H1 (cell line): ENCODE measurements around the gene MBOAT2. TPM values are rescaled to one million over a fixed set of nuclear protein-coding genes. Genes with fewer than 3 reads are reported as not detected.

Experiments
- CTCF ChIA-PET: fragments of 300-600 bp; sonication (Branson Sonifier 250); formaldehyde crosslinking; loops from one replicate; lab custom pipeline; 2021; ENCODE audit not compliant: partially characterized antibody; lab: Charles Lee
- POLR2A ChIA-PET: fragments of 300-600 bp; sonication (Branson Sonifier 250); formaldehyde crosslinking; loops from one replicate; lab custom pipeline; 2021; ENCODE audit warnings: inconsistent platforms; ENCODE audit not compliant: partially characterized antibody; lab: Charles Lee
- DNase-seq, 2 experiments: peaks; one replicate each; pipeline versions ENCODE4 v3.0.0 to v3.0.0-alpha.2; 2010 to 2022; ENCODE audit warnings: low spot score in 2 of 2, low read depth in 1 of 2, mixed read lengths in 1 of 2
- FAIRE-seq: peaks from 2 replicates; lab custom pipeline; 2011; peaks lifted over from hg19 to GRCh38; lab: Jason Lieb, UNC
- H2AFZ ChIP-seq: 2 replicates; pipeline ENCODE4 v1.8.1; 2012; ENCODE audit warnings: low read length, inconsistent platforms
- H2AK5ac ChIP-seq: 2 replicates; pipeline ENCODE4 v1.6.1; 2013; ENCODE audit warnings: low read depth, low read length
- H2BK120ac ChIP-seq: replicated peaks from 2 replicates; pipeline ENCODE3; 2013; ENCODE audit warnings: low read depth, low read length, inconsistent platforms
- H2BK12ac ChIP-seq: 2 replicates; pipeline ENCODE4 v1.6.1; 2013; ENCODE audit warnings: low read depth, low read length
- H2BK15ac ChIP-seq: 2 replicates; pipeline ENCODE4 v1.6.1; 2013; ENCODE audit warnings: low read length
- H2BK20ac ChIP-seq: 2 replicates; pipeline ENCODE4 v1.6.1; 2013; ENCODE audit warnings: low read length
- H2BK5ac ChIP-seq: 2 replicates; pipeline ENCODE4 v1.6.1; 2013; ENCODE audit warnings: low read depth, low read length
- H3K14ac ChIP-seq: 2 replicates; pipeline ENCODE4 v1.6.1; 2013; ENCODE audit warnings: inconsistent platforms; ENCODE audit not compliant: insufficient read length
- H3K18ac ChIP-seq: 2 replicates; pipeline ENCODE4 v1.6.1; 2013; ENCODE audit warnings: low read length; ENCODE audit errors: extremely low read depth
- H3K23ac ChIP-seq: 2 replicates; pipeline ENCODE4 v1.6.1; 2013; ENCODE audit warnings: inconsistent platforms; ENCODE audit not compliant: insufficient read length
- H3K23me2 ChIP-seq: 2 replicates; pipeline ENCODE4 v1.6.1; 2013; ENCODE audit warnings: low read depth, low read length
- H3K27ac ChIP-seq: 2 replicates; pipeline ENCODE4 v1.6.1; 2011; ENCODE audit warnings: low read depth, low read length, inconsistent platforms
- H3K27me3 ChIP-seq, 4 experiments: replicated peaks in 1 of 4; 1 replicate in 1 of 4; 2 replicates in 3 of 4; pipeline versions ENCODE4 v1.6.1 to v1.8.1; 2011 to 2013; ENCODE audit warnings: low read length in 3 of 4, mild to moderate bottlenecking in 3 of 4, inconsistent platforms in 2 of 4, mixed read lengths in 2 of 4, moderate library complexity in 1 of 4; ENCODE audit not compliant: control insufficient read depth in 3 of 4, insufficient read depth in 3 of 4; ENCODE audit errors: extremely low read depth in 1 of 4
- H3K36me3 ChIP-seq, 4 experiments: 2 replicates each; pipeline versions ENCODE4 v1.6.1 to v1.8.1; 2011 to 2013; ENCODE audit warnings: mild to moderate bottlenecking in 4 of 4, low read length in 3 of 4, moderate library complexity in 2 of 4, control low read depth in 1 of 4, inconsistent platforms in 1 of 4; ENCODE audit not compliant: insufficient read depth in 4 of 4, control insufficient read depth in 2 of 4
- H3K4ac ChIP-seq: replicated peaks from 2 replicates; pipeline ENCODE3; 2013; ENCODE audit warnings: low read length, low read depth, mixed read lengths, inconsistent platforms; ENCODE audit not compliant: insufficient read length
- H3K4me1 ChIP-seq, 4 experiments: replicated peaks in 1 of 4; 1 replicate in 1 of 4; 2 replicates in 3 of 4; pipeline versions ENCODE4 v1.6.1 to v1.8.1; 2011 to 2013; ENCODE audit warnings: low read length in 3 of 4, inconsistent platforms in 2 of 4, mixed read lengths in 1 of 4; ENCODE audit not compliant: insufficient read depth in 4 of 4, control insufficient read depth in 3 of 4
- H3K4me2 ChIP-seq, 2 experiments: 2 replicates each; pipeline versions ENCODE4 v1.6.1 to v1.8.1; 2011 to 2013; ENCODE audit warnings: low read depth in 2 of 2, low read length in 2 of 2, control low read depth in 1 of 2, inconsistent platforms in 1 of 2, mild to moderate bottlenecking in 1 of 2; ENCODE audit not compliant: insufficient read depth in 1 of 2
- H3K4me3 ChIP-seq, 4 experiments: fragments of 200-600, 300-600 bp in 1 of 4; sonication (generic), shearing (Covaris generic), sonication (Bioruptor Twin) in 1 of 4; 2 replicates each; pipeline versions ENCODE4 v1.5.1 to v1.8.1; 2011 to 2016; ENCODE audit warnings: low read length in 4 of 4, low read depth in 3 of 4, control low read depth in 2 of 4, inconsistent platforms in 2 of 4, mild to moderate bottlenecking in 2 of 4, mixed read lengths in 1 of 4, moderate library complexity in 1 of 4; ENCODE audit not compliant: insufficient read depth in 2 of 4; ENCODE audit errors: extremely low read depth in 1 of 4
- H3K56ac ChIP-seq: replicated peaks from 2 replicates; pipeline ENCODE3; 2013; ENCODE audit warnings: low read depth, mild to moderate bottlenecking, mixed read lengths, low read length, inconsistent platforms; ENCODE audit not compliant: insufficient read length
- H3K79me1 ChIP-seq: 2 replicates; pipeline ENCODE4 v1.6.1; 2013; ENCODE audit warnings: low read depth, low read length, control low read depth
- H3K79me2 ChIP-seq, 2 experiments: 2 replicates each; pipeline versions ENCODE4 v1.6.1 to v1.8.1; 2012 to 2013; ENCODE audit warnings: low read length in 2 of 2, mild to moderate bottlenecking in 2 of 2, inconsistent platforms in 1 of 2; ENCODE audit not compliant: insufficient read depth in 2 of 2, control insufficient read depth in 1 of 2
- H3K9ac ChIP-seq, 4 experiments: replicated peaks in 1 of 4; 1 replicate in 1 of 4; 2 replicates in 3 of 4; pipeline versions ENCODE4 v1.6.1 to v1.8.1; 2011 to 2013; ENCODE audit warnings: low read depth in 3 of 4, low read length in 3 of 4, control low read depth in 2 of 4, mild to moderate bottlenecking in 2 of 4, moderate library complexity in 2 of 4, inconsistent platforms in 1 of 4; ENCODE audit errors: extremely low read depth in 1 of 4
- H3K9me3 ChIP-seq, 2 experiments: 2 replicates each; pipeline versions ENCODE4 v1.6.1 to v1.8.1; 2012 to 2013; ENCODE audit warnings: mild to moderate bottlenecking in 2 of 2, moderate library complexity in 2 of 2, control low read depth in 1 of 2, inconsistent platforms in 1 of 2, low read depth in 1 of 2, low read length in 1 of 2, mixed read lengths in 1 of 2; ENCODE audit not compliant: insufficient read depth in 2 of 2
- H4K20me1 ChIP-seq, 2 experiments: replicated peaks in 1 of 2; 2 replicates each; pipeline versions ENCODE3 to v1.8.1; 2011 to 2013; ENCODE audit warnings: inconsistent platforms in 2 of 2, low read length in 2 of 2, mild to moderate bottlenecking in 1 of 2; ENCODE audit not compliant: insufficient read depth in 2 of 2, control insufficient read depth in 1 of 2
- H4K5ac ChIP-seq: 2 replicates; pipeline ENCODE4 v1.6.1; 2013; ENCODE audit warnings: low read length, low read depth, mixed read lengths, inconsistent platforms; ENCODE audit not compliant: insufficient read length
- H4K8ac ChIP-seq: 2 replicates; pipeline ENCODE4 v1.8.0; 2013; ENCODE audit warnings: mild to moderate bottlenecking, moderate library complexity, low read length, inconsistent platforms; ENCODE audit not compliant: insufficient read depth; ENCODE audit errors: extremely low read depth
- H4K91ac ChIP-seq: replicated peaks from 2 replicates; pipeline ENCODE3; 2013; ENCODE audit warnings: low read length, mixed read lengths, inconsistent platforms; ENCODE audit not compliant: insufficient read length
- BACH1 ChIP-seq: IDR thresholded peaks from 2 replicates; pipeline ENCODE4 v1.6.1; 2012; ENCODE audit warnings: low read length, improper control_type of control experiment
- CBX8 ChIP-seq: fragments of 300-800, 300-1000 bp; sonication (generic); IDR thresholded peaks from 2 replicates; pipeline ENCODE4 v1.7.1; 2016; ENCODE audit warnings: low read depth, low read length, borderline replicate concordance
- CHD1 ChIP-seq: IDR thresholded peaks from 2 replicates; pipeline ENCODE4 v1.6.1; 2012; ENCODE audit warnings: low read depth, low read length, improper control_type of control experiment
- E2F6 ChIP-seq: IDR thresholded peaks from 2 replicates; pipeline ENCODE4 v1.6.1; 2012; ENCODE audit warnings: inconsistent platforms
- EGR1 ChIP-seq: IDR thresholded peaks from 2 replicates; pipeline ENCODE4 v1.6.1; 2011; ENCODE audit warnings: low read depth, low read length, borderline replicate concordance
- HDAC6 ChIP-seq: IDR thresholded peaks from one replicate; pipeline ENCODE4 v1.7.1; 2012; ENCODE audit warnings: low read depth, mild to moderate bottlenecking, inconsistent platforms, low read length, moderate library complexity
- MAFK ChIP-seq: IDR thresholded peaks from 2 replicates; pipeline ENCODE4 v1.6.1; 2012; ENCODE audit warnings: low read depth, mild to moderate bottlenecking, improper control_type of control experiment, low read length
- NRF1 ChIP-seq: IDR thresholded peaks from 2 replicates; pipeline ENCODE4 v1.6.1; 2011; ENCODE audit warnings: mild to moderate bottlenecking, low read depth, low read length, improper control_type of control experiment
- POLR2AphosphoS5 ChIP-seq: IDR thresholded peaks from 2 replicates; pipeline ENCODE4 v1.6.1; 2011; ENCODE audit warnings: low read depth, low read length
- POU5F1 ChIP-seq: IDR thresholded peaks from 2 replicates; pipeline ENCODE4 v1.6.1; 2011; ENCODE audit warnings: low read depth, mild to moderate bottlenecking, low read length, moderate library complexity
- RBBP5 ChIP-seq: IDR thresholded peaks from 2 replicates; pipeline ENCODE4 v1.7.1; 2012; ENCODE audit warnings: low read depth, mild to moderate bottlenecking, inconsistent platforms, low read length, moderate library complexity, borderline replicate concordance
- RXRA ChIP-seq: IDR thresholded peaks from 2 replicates; pipeline ENCODE4 v1.6.1; 2011; ENCODE audit warnings: low read depth, mild to moderate bottlenecking, low read length, moderate library complexity; ENCODE audit not compliant: insufficient read depth
- SP1 ChIP-seq: IDR thresholded peaks from 2 replicates; pipeline ENCODE4 v1.6.1; 2011; ENCODE audit warnings: low read depth, low read length
- SP4 ChIP-seq: IDR thresholded peaks from 2 replicates; pipeline ENCODE4 v1.6.1; 2012; ENCODE audit warnings: low read length, inconsistent platforms
- TAF7 ChIP-seq: optimal IDR thresholded peaks from 2 replicates; pipeline ENCODE3; 2011; ENCODE audit warnings: low read depth, mild to moderate bottlenecking, inconsistent platforms, low read length, moderate library complexity, borderline replicate concordance
- TCF12 ChIP-seq: IDR thresholded peaks from 2 replicates; pipeline ENCODE4 v1.6.1; 2011; ENCODE audit warnings: low read depth, mild to moderate bottlenecking, low read length
- WGBS, 2 experiments: shearing (Covaris generic) in 1 of 2; methylation state at CpG; one replicate each; pipeline versions ENCODE4 v1.1.6 to v1.1.7; 2013 to 2015; ENCODE audit warnings: low lambda C conversion rate in 2 of 2, mixed read lengths in 2 of 2, inconsistent platforms in 1 of 2, low coverage in 1 of 2, missing lambda C conversion rate in 1 of 2; ENCODE audit not compliant: insufficient replicate concordance in 2 of 2, insufficient coverage in 1 of 2, insufficient read length in 1 of 2; ENCODE audit errors: extremely low coverage in 1 of 2, missing lambda C conversion rate in 1 of 2; 5-methylcytosine and 5-hydroxymethylcytosine counted together
- polyA plus RNA-seq, 7 experiments: library from polyadenylated mRNA; depleted of rRNA in 3 of 7; stranded (reverse) in 5 of 7; unstranded in 2 of 7; fragments of >200 nt in 5 of 7; fragments of 200-250 nt in 2 of 7; gene quantifications; 1 replicate in 5 of 7; 2 replicates in 1 of 7; 4 replicates in 1 of 7; pipeline versions ENCODE4 v1.2.1 to v1.2.3, GENCODE V29; 2011 to 2013; ENCODE audit warnings: missing spikeins in 2 of 7, mixed read lengths in 2 of 7
- total RNA-seq: library from RNA; stranded (reverse); fragmentation: NEBNext Ultra II Directional; extraction: Animal tissue kit (Norgen Biotek cat#: 25700); gene quantifications from 2 replicates; pipeline ENCODE4 v1.2.1, GENCODE V29; 2021

MBOAT2 gene
- total and polyA plus RNA-seq, 2 of the 8 experiments (the other 6 are each of a cell fraction or from before 2014, with no cell fraction given), result 11.2 to 23.4 TPM

DNA sequence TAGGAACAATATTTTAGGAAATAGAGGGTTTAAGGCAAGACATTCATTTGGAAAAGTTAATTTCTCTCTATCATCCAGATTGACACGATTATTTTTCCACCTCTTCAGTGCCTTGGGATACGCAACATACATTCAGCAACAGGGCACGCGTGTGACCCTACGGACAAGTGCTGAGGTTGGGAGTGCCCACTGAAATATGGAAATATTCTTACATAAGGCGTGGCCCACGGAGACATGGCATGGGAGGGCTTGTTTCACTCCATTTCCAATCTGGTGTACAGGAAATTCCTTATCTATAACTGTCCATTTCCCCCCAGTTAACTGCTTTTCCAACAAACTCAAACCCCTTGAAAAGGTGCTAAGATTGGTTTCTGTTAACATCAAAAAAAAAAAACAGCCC, 145.2 kb downstream of the MBOAT2 start:
- H4K20me1 ChIP-seq, result no peaks in the 10 kb centered on the region
- no peak overlapping the region for H3K9ac ChIP-seq
- H3K18ac ChIP-seq, result no peak overlapping the region
- no peak overlapping the region for H3K23ac ChIP-seq
- no peaks in the 10 kb centered on the region for H3K36me3 ChIP-seq
- no peak overlapping the region for H4K8ac ChIP-seq
- H3K23me2 ChIP-seq, result no peaks in the 10 kb centered on the region
- H2BK15ac ChIP-seq, result no peak overlapping the region
- H3K4me2 ChIP-seq, result no peak overlapping the region
- no peak overlapping the region for H2AK5ac ChIP-seq
- no peak overlapping the region for H2BK20ac ChIP-seq
- no peak overlapping the region for H3K56ac ChIP-seq
- FAIRE-seq (no peak), DNase-seq (no peak)
- no peak overlapping the region for H3K4me3 ChIP-seq
- no peak overlapping the region for H3K27ac ChIP-seq
- no peak overlapping the region for H3K14ac ChIP-seq
- no peak overlapping the region for H2BK120ac ChIP-seq
- no peak overlapping the region for H2AFZ ChIP-seq
- no peaks in the 10 kb centered on the region for H3K9me3 ChIP-seq
- 89% methylated on average over 7 of the region's 7 CpGs; no CpG with 5 or more reads in 1 of the 2 experiments for WGBS, 2 experiments
- no peak overlapping the region for H4K5ac ChIP-seq
- H3K79me2 ChIP-seq, result no peaks in the 10 kb centered on the region
- peaks cover 0 to 4% (median under 1%) of the 10 kb centered on the region in 4 experiments; a peak in 2 of 7 replicates for H3K4me1 ChIP-seq
- H2BK5ac ChIP-seq, result no peak overlapping the region
- ChIA-PET POLR2A (no interaction called here), CTCF (interaction anchor here (0.6 kb wide), 1 partner anchor 15 kb away, joined by 3 read pairs; no protein-coding TSS in a partner anchor)
- H3K4ac ChIP-seq, result no peak overlapping the region
- H3K79me1 ChIP-seq, result no peaks in the 10 kb centered on the region
- H3K27me3 ChIP-seq, result no peaks in the 10 kb centered on the region
- H2BK12ac ChIP-seq, result no peak overlapping the region
- no peak overlapping the region for H4K91ac ChIP-seq
- TF ChIP-seq CHD1 (no peak), POU5F1 (no peak), TCF12 (no peak), HDAC6 (no peak), POLR2AphosphoS5 (no peak), TAF7 (no peak), EGR1 (no peak), E2F6 (no peak), CBX8 (no peak), SP4 (no peak), RBBP5 (no peak), SP1 (no peak), RXRA (no peak), MAFK (no peak), NRF1 (no peak), BACH1 (no peak)
